GM23338 (cell line): ENCODE data around the gene TPX2. TPM values are rescaled to one million over a fixed set of nuclear protein-coding genes. Genes with fewer than 3 reads are reported as not detected.

ENCODE experiments used
- ATAC-seq: fragments of 200-7000 bp; cut with Tn5 transposase; 3 replicates; pipeline ENCODE4 v1.9.1; 2020
- DNase-seq: peaks from one replicate; pipeline ENCODE4 v3.0.0-alpha.2; 2015; ENCODE audit warnings: low spot score
- H2AFZ ChIP-seq: fragments of 200-600 bp; sonication (generic); 2 replicates; pipeline ENCODE4 v1.8.0; 2016; ENCODE audit warnings: antibody characterized with exemption, mild to moderate bottlenecking, moderate library complexity
- H3F3A ChIP-seq: fragments of 200-600 bp; sonication (generic); replicated peaks from 2 replicates; pipeline ENCODE4 v1.8.0; 2017; ENCODE audit warnings: antibody characterized with exemption, mixed run types, low read depth
- H3K27ac ChIP-seq: fragments of 200-600 bp; sonication (generic); 2 replicates; pipeline ENCODE4 v1.6.1; 2016; ENCODE audit warnings: low read depth
- H3K27me3 ChIP-seq: fragments of 200-600 bp; sonication (generic); 2 replicates; pipeline ENCODE4 v1.8.0; 2016; ENCODE audit warnings: mild to moderate bottlenecking, mixed run types, moderate library complexity; ENCODE audit not compliant: insufficient read depth
- H3K36me3 ChIP-seq: fragments of 200-600 bp; sonication (generic); 2 replicates; pipeline ENCODE4 v1.8.0; 2016; ENCODE audit warnings: mild to moderate bottlenecking; ENCODE audit not compliant: insufficient read depth
- H3K4me1 ChIP-seq: fragments of 200-600 bp; sonication (generic); 2 replicates; pipeline ENCODE4 v1.8.0; 2016; ENCODE audit warnings: mild to moderate bottlenecking, moderate library complexity; ENCODE audit not compliant: insufficient read depth
- H3K4me2 ChIP-seq: fragments of 200-600 bp; sonication (generic); 2 replicates; pipeline ENCODE4 v1.7.1; 2017; ENCODE audit warnings: mixed run types
- H3K4me3 ChIP-seq: fragments of 200-600 bp; sonication (generic); 2 replicates; pipeline ENCODE4 v1.6.1; 2016; ENCODE audit warnings: mixed run types
- H3K79me2 ChIP-seq: fragments of 200-600 bp; sonication (generic); replicated peaks from 2 replicates; pipeline ENCODE4 v1.8.0; 2017; ENCODE audit warnings: mild to moderate bottlenecking; ENCODE audit not compliant: insufficient read depth
- H3K9me2 ChIP-seq: fragments of 200-600 bp; sonication (generic); 2 replicates; pipeline ENCODE4 v1.8.0; 2017; ENCODE audit not compliant: insufficient read depth
- H4K20me1 ChIP-seq: fragments of 200-600 bp; sonication (generic); replicated peaks from 2 replicates; pipeline ENCODE4 v1.8.0; 2017; ENCODE audit warnings: mild to moderate bottlenecking; ENCODE audit not compliant: insufficient read depth
- H3K27ac Mint-ChIP-seq: 2 replicates; pipeline ENCODE4 v1.8.0; 2020; ENCODE audit warnings: inconsistent platforms, mild to moderate bottlenecking, moderate library complexity, mixed read lengths
- H3K27me3 Mint-ChIP-seq: 3 replicates; pipeline ENCODE4 v1.8.0; 2022; ENCODE audit warnings: low read depth, mild to moderate bottlenecking, moderate library complexity, mixed read lengths, inconsistent platforms; ENCODE audit not compliant: insufficient read depth, poor library complexity
- H3K36me3 Mint-ChIP-seq: 3 replicates; pipeline ENCODE4 v1.8.0; 2021; ENCODE audit warnings: low read depth, mild to moderate bottlenecking, inconsistent platforms, moderate library complexity, mixed read lengths
- H3K4me1 Mint-ChIP-seq: 3 replicates; pipeline ENCODE4 v1.8.0; 2020; ENCODE audit warnings: mild to moderate bottlenecking, inconsistent platforms, mixed read lengths
- H3K4me3 Mint-ChIP-seq: 3 replicates; pipeline ENCODE4 v1.8.0; 2021; ENCODE audit warnings: moderate library complexity, mild to moderate bottlenecking, inconsistent platforms, mixed read lengths
- H3K9me3 Mint-ChIP-seq: 3 replicates; pipeline ENCODE4 v1.8.0; 2020; ENCODE audit warnings: moderate library complexity, mild to moderate bottlenecking, inconsistent platforms, mixed read lengths
- CREB1 ChIP-seq: fragments of 250-450 bp; sonication (Bioruptor Pico); IDR thresholded peaks from 2 replicates; pipeline ENCODE4 v1.5.0; 2020; ENCODE audit warnings: low read depth, mild to moderate bottlenecking, moderate library complexity
- EZH2 ChIP-seq: fragments of 200-600 bp; sonication (generic); IDR thresholded peaks from one replicate; pipeline ENCODE4 v1.8.0; 2017; ENCODE audit warnings: antibody characterized with exemption, mild to moderate bottlenecking, low read depth; ENCODE audit not compliant: unreplicated experiment
- JUNB ChIP-seq: IDR thresholded peaks from one replicate; pipeline ENCODE4 v1.6.1; 2016; ENCODE audit warnings: antibody characterized with exemption; ENCODE audit not compliant: unreplicated experiment
- POLR2AphosphoS5 ChIP-seq: IDR thresholded peaks from 2 replicates; pipeline ENCODE4 v1.6.1; 2016; ENCODE audit warnings: antibody characterized with exemption, low read depth
- STAT1 ChIP-seq: IDR thresholded peaks from one replicate; pipeline ENCODE4 v1.6.1; 2016; ENCODE audit warnings: antibody characterized with exemption; ENCODE audit not compliant: unreplicated experiment
- ZNF114 ChIP-seq: fragments of 250-450 bp; sonication (Bioruptor Pico); IDR thresholded peaks from 2 replicates; pipeline ENCODE4 v1.5.0; 2020; ENCODE audit warnings: mild to moderate bottlenecking, moderate library complexity
- ZNF331 ChIP-seq: fragments of 250-450 bp; sonication (Bioruptor Pico); IDR thresholded peaks from 2 replicates; pipeline ENCODE4 v1.5.0; 2020; ENCODE audit warnings: low read depth, mild to moderate bottlenecking, moderate library complexity
- polyA plus RNA-seq: library from polyadenylated mRNA; unstranded; fragments of >200 nt; fragmentation: Nextera tagmentation; extraction: Ambion mirVana; gene quantifications from 2 replicates; pipeline ENCODE4 v1.2.1, GENCODE V29; 2016
- total RNA-seq: library from RNA; depleted of rRNA; stranded (reverse); fragments of >200 nt; shearing (Covaris generic); gene quantifications from 2 replicates; pipeline ENCODE4 v1.2.3, GENCODE V29; 2014
- TF ChIP-seq, protein P1 (sequence below): fragments of 250-450 bp; sonication (Bioruptor Pico); IDR thresholded peaks from 2 replicates; pipeline ENCODE4 v1.5.0; 2020; ENCODE audit warnings: mild to moderate bottlenecking, moderate library complexity
- TF ChIP-seq, protein P2 (sequence below): IDR thresholded peaks from one replicate; pipeline ENCODE4 v1.6.1; 2018; ENCODE audit warnings: antibody characterized with exemption; ENCODE audit not compliant: unreplicated experiment
- TF ChIP-seq, protein P3 (sequence below), 2 experiments: fragments of 200-600 bp in 1 of 2; sonication (generic) in 1 of 2; conservative IDR thresholded peaks; 2 replicates each; pipeline versions ENCODE4 v1.5.1 to v1.6.1; 2016 to 2017; ENCODE audit warnings: antibody characterized with exemption in 2 of 2, low read depth in 2 of 2, mild to moderate bottlenecking in 2 of 2, moderate library complexity in 1 of 2

TPX2 gene
- total and polyA plus RNA-seq, 2 experiments from 2014 or later = 101 to 159 TPM

- H3K9me2 ChIP-seq = no peaks in the 10 kb centered on the region
- DNase-seq (no peak), ATAC-seq (no peak)
- no peak for TF ChIP-seq POLR2AphosphoS5
- no peak for TF ChIP-seq ZNF331 (CRISPR knock-in tag)
- TF ChIP-seq, protein P1, sequence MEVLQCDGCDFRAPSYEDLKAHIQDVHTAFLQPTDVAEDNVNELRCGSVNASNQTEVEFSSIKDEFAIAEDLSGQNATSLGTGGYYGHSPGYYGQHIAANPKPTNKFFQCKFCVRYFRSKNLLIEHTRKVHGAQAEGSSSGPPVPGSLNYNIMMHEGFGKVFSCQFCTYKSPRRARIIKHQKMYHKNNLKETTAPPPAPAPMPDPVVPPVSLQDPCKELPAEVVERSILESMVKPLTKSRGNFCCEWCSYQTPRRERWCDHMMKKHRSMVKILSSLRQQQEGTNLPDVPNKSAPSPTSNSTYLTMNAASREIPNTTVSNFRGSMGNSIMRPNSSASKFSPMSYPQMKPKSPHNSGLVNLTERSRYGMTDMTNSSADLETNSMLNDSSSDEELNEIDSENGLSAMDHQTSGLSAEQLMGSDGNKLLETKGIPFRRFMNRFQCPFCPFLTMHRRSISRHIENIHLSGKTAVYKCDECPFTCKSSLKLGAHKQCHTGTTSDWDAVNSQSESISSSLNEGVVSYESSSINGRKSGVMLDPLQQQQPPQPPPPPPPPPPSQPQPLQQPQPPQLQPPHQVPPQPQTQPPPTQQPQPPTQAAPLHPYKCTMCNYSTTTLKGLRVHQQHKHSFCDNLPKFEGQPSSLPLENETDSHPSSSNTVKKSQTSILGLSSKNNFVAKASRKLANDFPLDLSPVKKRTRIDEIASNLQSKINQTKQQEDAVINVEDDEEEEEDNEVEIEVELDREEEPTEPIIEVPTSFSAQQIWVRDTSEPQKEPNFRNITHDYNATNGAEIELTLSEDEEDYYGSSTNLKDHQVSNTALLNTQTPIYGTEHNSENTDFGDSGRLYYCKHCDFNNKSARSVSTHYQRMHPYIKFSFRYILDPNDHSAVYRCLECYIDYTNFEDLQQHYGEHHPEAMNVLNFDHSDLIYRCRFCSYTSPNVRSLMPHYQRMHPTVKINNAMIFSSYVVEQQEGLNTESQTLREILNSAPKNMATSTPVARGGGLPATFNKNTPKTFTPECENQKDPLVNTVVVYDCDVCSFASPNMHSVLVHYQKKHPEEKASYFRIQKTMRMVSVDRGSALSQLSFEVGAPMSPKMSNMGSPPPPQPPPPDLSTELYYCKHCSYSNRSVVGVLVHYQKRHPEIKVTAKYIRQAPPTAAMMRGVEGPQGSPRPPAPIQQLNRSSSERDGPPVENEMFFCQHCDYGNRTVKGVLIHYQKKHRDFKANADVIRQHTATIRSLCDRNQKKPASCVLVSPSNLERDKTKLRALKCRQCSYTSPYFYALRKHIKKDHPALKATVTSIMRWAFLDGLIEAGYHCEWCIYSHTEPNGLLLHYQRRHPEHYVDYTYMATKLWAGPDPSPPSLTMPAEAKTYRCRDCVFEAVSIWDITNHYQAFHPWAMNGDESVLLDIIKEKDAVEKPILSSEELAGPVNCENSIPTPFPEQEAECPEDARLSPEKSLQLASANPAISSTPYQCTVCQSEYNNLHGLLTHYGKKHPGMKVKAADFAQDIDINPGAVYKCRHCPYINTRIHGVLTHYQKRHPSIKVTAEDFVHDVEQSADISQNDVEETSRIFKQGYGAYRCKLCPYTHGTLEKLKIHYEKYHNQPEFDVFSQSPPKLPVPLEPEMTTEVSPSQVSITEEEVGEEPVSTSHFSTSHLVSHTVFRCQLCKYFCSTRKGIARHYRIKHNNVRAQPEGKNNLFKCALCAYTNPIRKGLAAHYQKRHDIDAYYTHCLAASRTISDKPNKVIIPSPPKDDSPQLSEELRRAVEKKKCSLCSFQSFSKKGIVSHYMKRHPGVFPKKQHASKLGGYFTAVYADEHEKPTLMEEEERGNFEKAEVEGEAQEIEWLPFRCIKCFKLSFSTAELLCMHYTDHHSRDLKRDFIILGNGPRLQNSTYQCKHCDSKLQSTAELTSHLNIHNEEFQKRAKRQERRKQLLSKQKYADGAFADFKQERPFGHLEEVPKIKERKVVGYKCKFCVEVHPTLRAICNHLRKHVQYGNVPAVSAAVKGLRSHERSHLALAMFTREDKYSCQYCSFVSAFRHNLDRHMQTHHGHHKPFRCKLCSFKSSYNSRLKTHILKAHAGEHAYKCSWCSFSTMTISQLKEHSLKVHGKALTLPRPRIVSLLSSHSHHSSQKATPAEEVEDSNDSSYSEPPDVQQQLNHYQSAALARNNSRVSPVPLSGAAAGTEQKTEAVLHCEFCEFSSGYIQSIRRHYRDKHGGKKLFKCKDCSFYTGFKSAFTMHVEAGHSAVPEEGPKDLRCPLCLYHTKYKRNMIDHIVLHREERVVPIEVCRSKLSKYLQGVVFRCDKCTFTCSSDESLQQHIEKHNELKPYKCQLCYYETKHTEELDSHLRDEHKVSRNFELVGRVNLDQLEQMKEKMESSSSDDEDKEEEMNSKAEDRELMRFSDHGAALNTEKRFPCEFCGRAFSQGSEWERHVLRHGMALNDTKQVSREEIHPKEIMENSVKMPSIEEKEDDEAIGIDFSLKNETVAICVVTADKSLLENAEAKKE (CRISPR knock-in tag) = no peak
- no peak for TF ChIP-seq EZH2
- TF ChIP-seq ZNF114 (CRISPR knock-in tag) = no peak
- no peak for TF ChIP-seq CREB1
- no peak for TF ChIP-seq JUNB
- TF ChIP-seq, protein P2, sequence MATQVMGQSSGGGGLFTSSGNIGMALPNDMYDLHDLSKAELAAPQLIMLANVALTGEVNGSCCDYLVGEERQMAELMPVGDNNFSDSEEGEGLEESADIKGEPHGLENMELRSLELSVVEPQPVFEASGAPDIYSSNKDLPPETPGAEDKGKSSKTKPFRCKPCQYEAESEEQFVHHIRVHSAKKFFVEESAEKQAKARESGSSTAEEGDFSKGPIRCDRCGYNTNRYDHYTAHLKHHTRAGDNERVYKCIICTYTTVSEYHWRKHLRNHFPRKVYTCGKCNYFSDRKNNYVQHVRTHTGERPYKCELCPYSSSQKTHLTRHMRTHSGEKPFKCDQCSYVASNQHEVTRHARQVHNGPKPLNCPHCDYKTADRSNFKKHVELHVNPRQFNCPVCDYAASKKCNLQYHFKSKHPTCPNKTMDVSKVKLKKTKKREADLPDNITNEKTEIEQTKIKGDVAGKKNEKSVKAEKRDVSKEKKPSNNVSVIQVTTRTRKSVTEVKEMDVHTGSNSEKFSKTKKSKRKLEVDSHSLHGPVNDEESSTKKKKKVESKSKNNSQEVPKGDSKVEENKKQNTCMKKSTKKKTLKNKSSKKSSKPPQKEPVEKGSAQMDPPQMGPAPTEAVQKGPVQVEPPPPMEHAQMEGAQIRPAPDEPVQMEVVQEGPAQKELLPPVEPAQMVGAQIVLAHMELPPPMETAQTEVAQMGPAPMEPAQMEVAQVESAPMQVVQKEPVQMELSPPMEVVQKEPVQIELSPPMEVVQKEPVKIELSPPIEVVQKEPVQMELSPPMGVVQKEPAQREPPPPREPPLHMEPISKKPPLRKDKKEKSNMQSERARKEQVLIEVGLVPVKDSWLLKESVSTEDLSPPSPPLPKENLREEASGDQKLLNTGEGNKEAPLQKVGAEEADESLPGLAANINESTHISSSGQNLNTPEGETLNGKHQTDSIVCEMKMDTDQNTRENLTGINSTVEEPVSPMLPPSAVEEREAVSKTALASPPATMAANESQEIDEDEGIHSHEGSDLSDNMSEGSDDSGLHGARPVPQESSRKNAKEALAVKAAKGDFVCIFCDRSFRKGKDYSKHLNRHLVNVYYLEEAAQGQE = no peak
- no peak for TF ChIP-seq STAT1
- TF ChIP-seq, protein P3, sequence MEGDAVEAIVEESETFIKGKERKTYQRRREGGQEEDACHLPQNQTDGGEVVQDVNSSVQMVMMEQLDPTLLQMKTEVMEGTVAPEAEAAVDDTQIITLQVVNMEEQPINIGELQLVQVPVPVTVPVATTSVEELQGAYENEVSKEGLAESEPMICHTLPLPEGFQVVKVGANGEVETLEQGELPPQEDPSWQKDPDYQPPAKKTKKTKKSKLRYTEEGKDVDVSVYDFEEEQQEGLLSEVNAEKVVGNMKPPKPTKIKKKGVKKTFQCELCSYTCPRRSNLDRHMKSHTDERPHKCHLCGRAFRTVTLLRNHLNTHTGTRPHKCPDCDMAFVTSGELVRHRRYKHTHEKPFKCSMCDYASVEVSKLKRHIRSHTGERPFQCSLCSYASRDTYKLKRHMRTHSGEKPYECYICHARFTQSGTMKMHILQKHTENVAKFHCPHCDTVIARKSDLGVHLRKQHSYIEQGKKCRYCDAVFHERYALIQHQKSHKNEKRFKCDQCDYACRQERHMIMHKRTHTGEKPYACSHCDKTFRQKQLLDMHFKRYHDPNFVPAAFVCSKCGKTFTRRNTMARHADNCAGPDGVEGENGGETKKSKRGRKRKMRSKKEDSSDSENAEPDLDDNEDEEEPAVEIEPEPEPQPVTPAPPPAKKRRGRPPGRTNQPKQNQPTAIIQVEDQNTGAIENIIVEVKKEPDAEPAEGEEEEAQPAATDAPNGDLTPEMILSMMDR (conservative IDR thresholded peaks at IDR 0.05; ENCODE audit: low read depth in 2 of 2) = no peak
- H4K20me1 ChIP-seq = peaks cover 39% of the 10 kb centered on the region
- Mint-ChIP-seq H3K4me3 (no peak overlapping the region), H3K9me3 (no peaks in the 10 kb centered on the region; the same call in 2 of the 3 replicates), H3K27ac (no peak overlapping the region), H3K4me1 (no peaks in the 10 kb centered on the region), H3K36me3 (peaks cover 88% of the 10 kb centered on the region), H3K27me3 (no peaks in the 10 kb centered on the region)
- H3K4me3 ChIP-seq = no peak overlapping the region
- H3K4me2 ChIP-seq = no peak overlapping the region
- H3K27me3 ChIP-seq = no peaks in the 10 kb centered on the region
- H3K36me3 ChIP-seq = peaks cover 83% of the 10 kb centered on the region
- peaks cover 15% of the 10 kb centered on the region; the same call in 1 of the 2 replicates for H3F3A ChIP-seq
- H3K4me1 ChIP-seq = no peaks in the 10 kb centered on the region
- H3K79me2 ChIP-seq = peaks cover 2% of the 10 kb centered on the region
- H3K27ac ChIP-seq = no peak overlapping the region
- no peak overlapping the region for H2AFZ ChIP-seq
Measured at GRCh38 chr20:31770243-31770642, 31.2 kb downstream of the TPX2 start.
